LNCAP (cell line): ENCODE results near the gene LBP.

Experiments used
- CTCF ChIP-seq: fragments of 450-650 bp; IDR thresholded peaks from 2 replicates; pipeline ENCODE4 v1.5.1; 2017; ENCODE audit warnings: mild to moderate bottlenecking

LBP gene

GRCh38 chr20:38423541-38423940 is 77.3 kb downstream of the LBP start:
- TF ChIP-seq CTCF: no peak

- no peak for TF ChIP-seq CTCF
Observed at GRCh38 chr20:38424401-38424800, 78.1 kb downstream of the LBP start.

- no peak for TF ChIP-seq CTCF
Observed at GRCh38 chr20:38426006-38426897, 80.0 kb downstream of the LBP start.
